Colonic mucosa (tissue), 4 donors: ENCODE data around the gene CCT7. TPM values are rescaled to one million over a fixed set of nuclear protein-coding genes. Genes with fewer than 3 reads are reported as not detected.
A peak's percentile ranks its signal among the peaks of the same experiment; 100 is the strongest.

ENCODE experiments used
- DNase-seq: peaks from one replicate; pipeline ENCODE4 v3.0.0-alpha.2; 2020
- H3K27ac ChIP-seq: fragments of 200-600 bp; one replicate; pipeline ENCODE4 v1.8.0; 2021
- H3K27me3 ChIP-seq: fragments of 200-600 bp; one replicate; pipeline ENCODE4 v1.8.0; 2021
- H3K36me3 ChIP-seq: fragments of 200-600 bp; one replicate; pipeline ENCODE4 v1.8.0; 2021
- H3K4me1 ChIP-seq: fragments of 200-600 bp; one replicate; pipeline ENCODE4 v1.8.0; 2021; ENCODE audit warnings: mild to moderate bottlenecking
- H3K4me3 ChIP-seq: fragments of 200-600 bp; one replicate; pipeline ENCODE4 v1.8.0; 2021
- H3K9ac ChIP-seq, 2 donors: one replicate each; pipeline ENCODE4 v1.7.0; 2013; ENCODE audit warnings: control low read depth in 2 of 2, low read depth in 2 of 2, low read length in 2 of 2
- H3K9me3 ChIP-seq: fragments of 200-600 bp; one replicate; pipeline ENCODE4 v1.8.0; 2021
- CTCF ChIP-seq: fragments of 200-600 bp; IDR thresholded peaks from one replicate; pipeline ENCODE4 v1.8.0; 2022; ENCODE audit warnings: antibody characterized with exemption, mild to moderate bottlenecking
- intact Hi-C: fragments of 100-400 bp; cut with DNase I; formaldehyde crosslinking; loops from one replicate; pipeline ENCODE4 v1.14.1; 2022
- total RNA-seq, 2 donors: library from RNA; stranded (reverse); fragmentation: NEBNext Ultra II Directional in 1 of 2; extraction: Animal tissue kit (Norgen Biotek cat#: 25700) in 1 of 2; gene quantifications; one replicate each; pipeline ENCODE4 v1.2.1, GENCODE V29; 2021
- donor health status: healthy.
- donor health status: DM: no; HTN: no; CAD: no.
- donor health status: DM: no; HTN: no; CAD: no.

CCT7 gene
- total RNA-seq, 2 donors from 2014 or later, result 147 to 353 TPM

GRCh38 chr2:73256618-73256922 lies 22.5 kb downstream of the CCT7 start:
- H3K9me3 ChIP-seq, result no peaks in the 10 kb centered on the region
- H3K27me3 ChIP-seq, result no peaks in the 10 kb centered on the region
- no peak for TF ChIP-seq CTCF
- no peak overlapping the region for H3K27ac ChIP-seq
- DNase-seq, result no peak
- H3K36me3 ChIP-seq, result no peaks in the 10 kb centered on the region
- intact Hi-C loops, result no loop called here
- no peak overlapping the region for H3K9ac ChIP-seq
- H3K4me3 ChIP-seq, result no peak overlapping the region
- H3K4me1 ChIP-seq, result no peaks in the 10 kb centered on the region

GRCh38 chr2:73257021-73257420 lies 22.9 kb downstream of the CCT7 start:
- Histone ChIP-seq H3K36me3 (no peaks in the 10 kb centered on the region), H3K4me1 (no peaks in the 10 kb centered on the region), H3K9me3 (no peaks in the 10 kb centered on the region), H3K27me3 (no peaks in the 10 kb centered on the region), H3K27ac (no peak overlapping the region), H3K4me3 (no peak overlapping the region), H3K9ac (no peak overlapping the region)
- no peak for TF ChIP-seq CTCF
- DNase-seq, result no peak
- intact Hi-C loops, result no loop called here

GRCh38 chr2:73257425-73258125 lies 23.5 kb downstream of the CCT7 start:
- intact Hi-C loops, result no loop called here

GRCh38 chr2:73258186-73258912 lies 24.2 kb downstream of the CCT7 start:
- DNase-seq, result no peak
- Histone ChIP-seq H3K9ac (no peak overlapping the region), H3K36me3 (no peaks in the 10 kb centered on the region), H3K9me3 (no peaks in the 10 kb centered on the region), H3K4me1 (no peaks in the 10 kb centered on the region), H3K4me3 (no peak overlapping the region), H3K27ac (no peak overlapping the region), H3K27me3 (no peaks in the 10 kb centered on the region)
- no peak for TF ChIP-seq CTCF
- intact Hi-C loops, result no loop called here

More at GRCh38 chr2:73257425-73258125, 23.5 kb downstream of the CCT7 start:
- no peaks in the 10 kb centered on the region for H3K36me3 ChIP-seq
- peak; percentile 36 for DNase-seq
- H3K4me3 ChIP-seq, result no peak overlapping the region
- TF ChIP-seq CTCF, result no peak
- no peaks in the 10 kb centered on the region for H3K9me3 ChIP-seq
- no peaks in the 10 kb centered on the region for H3K4me1 ChIP-seq
- no peak overlapping the region for H3K27ac ChIP-seq
- no peaks in the 10 kb centered on the region for H3K27me3 ChIP-seq
- no peak overlapping the region for H3K9ac ChIP-seq

GRCh38 chr2:73258913-73259215 lies 24.8 kb downstream of the CCT7 start:
- no peaks in the 10 kb centered on the region for H3K4me1 ChIP-seq
- no peak overlapping the region for H3K9ac ChIP-seq
- no peak for DNase-seq
- no peaks in the 10 kb centered on the region for H3K36me3 ChIP-seq
- H3K27me3 ChIP-seq, result no peaks in the 10 kb centered on the region
- intact Hi-C loops, result no loop called here
- TF ChIP-seq CTCF, result no peak
- no peak overlapping the region for H3K27ac ChIP-seq
- H3K4me3 ChIP-seq, result no peak overlapping the region
- H3K9me3 ChIP-seq, result no peaks in the 10 kb centered on the region
